A204.1 (cell line): Measurements from ENCODE around the gene ZDHHC8.

Experiments
- FAIRE-seq: peaks from 2 replicates; lab custom pipeline; 2012; peaks lifted over from hg19 to GRCh38; lab: Jason Lieb, UNC

The ZDHHC8 gene

GRCh38 chr22:20181194-20181883, 49.7 kb downstream of the ZDHHC8 start:
- FAIRE-seq = no peak

GRCh38 chr22:20181884-20182236, 50.3 kb downstream of the ZDHHC8 start:
- no peak for FAIRE-seq

GRCh38 chr22:20182365-20182764, 50.8 kb downstream of the ZDHHC8 start:
- no peak for FAIRE-seq

- FAIRE-seq = no peak
Measured at GRCh38 chr22:20183101-20183500, 51.5 kb downstream of the ZDHHC8 start.

GRCh38 chr22:20183823-20184222, 52.2 kb downstream of the ZDHHC8 start:
- no peak for FAIRE-seq

- no peak for FAIRE-seq
Measured at GRCh38 chr22:20184501-20185165, 53.0 kb downstream of the ZDHHC8 start.

- no peak for FAIRE-seq
Measured at GRCh38 chr22:20185750-20186149, 54.1 kb downstream of the ZDHHC8 start.

- FAIRE-seq = no peak
Measured at GRCh38 chr22:20186183-20186870, 54.7 kb downstream of the ZDHHC8 start.

GRCh38 chr22:20186871-20187546, 55.4 kb downstream of the ZDHHC8 start:
- FAIRE-seq = no peak

- FAIRE-seq = no peak
Measured at GRCh38 chr22:20187777-20188566, 56.4 kb downstream of the ZDHHC8 start.

- FAIRE-seq = no peak
Measured at GRCh38 chr22:20188567-20188877, 56.9 kb downstream of the ZDHHC8 start.

- FAIRE-seq = no peak
Measured at GRCh38 chr22:20191000-20191515, 59.5 kb downstream of the ZDHHC8 start.

- no peak for FAIRE-seq
Measured at GRCh38 chr22:20191803-20192202, 60.2 kb downstream of the ZDHHC8 start.

GRCh38 chr22:20192293-20192971, 60.8 kb downstream of the ZDHHC8 start:
- FAIRE-seq = no peak

GRCh38 chr22:20192972-20193760, 61.6 kb downstream of the ZDHHC8 start:
- FAIRE-seq = no peak

- no peak for FAIRE-seq
Measured at GRCh38 chr22:20193761-20194494, 62.3 kb downstream of the ZDHHC8 start.

GRCh38 chr22:20194681-20195593, 63.3 kb downstream of the ZDHHC8 start:
- no peak for FAIRE-seq

- FAIRE-seq = no peak
Measured at GRCh38 chr22:20196094-20196842, 64.7 kb downstream of the ZDHHC8 start.
